ENCODE measurements around the gene CEP135.
A peak's percentile ranks its signal among the peaks of the same experiment; 100 is the strongest.

The CEP135 gene

DNA sequence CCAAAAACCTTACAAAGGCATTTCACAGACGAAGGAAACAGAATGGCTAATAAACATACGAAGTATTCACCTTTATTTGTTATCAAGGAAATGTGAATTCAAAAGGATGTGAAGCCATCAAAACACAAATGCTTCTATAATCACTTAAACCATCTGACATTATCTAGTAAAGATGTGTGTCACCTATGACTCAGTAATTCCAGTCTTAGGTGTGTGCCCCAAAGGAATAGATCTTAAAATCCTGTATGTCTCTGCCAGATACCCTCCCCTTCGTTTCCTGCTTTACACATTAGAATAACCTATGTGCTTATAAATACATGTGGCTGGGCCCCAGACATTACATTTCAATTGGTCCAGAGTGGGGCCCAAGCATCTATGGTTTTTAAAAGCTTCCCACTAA is 41.8 kb upstream of the CEP135 start:
- Histone ChIP-seq H3K27me3 (ENCODE audit: insufficient read depth, poor library complexity, severe bottlenecking) (no peaks in the 10 kb centered on the region), H3K4me3 (ENCODE audit: severe bottlenecking) (no peak overlapping the region), H3K27ac (ENCODE audit: poor library complexity, severe bottlenecking) (peak overlapping the region; percentile 62), H3K36me3 (ENCODE audit: low read depth) (peaks cover 25% of the 10 kb centered on the region), H3K4me1 (ENCODE audit: insufficient read depth, poor library complexity, severe bottlenecking) (peaks cover 14% of the 10 kb centered on the region), H3K9me3 (ENCODE audit: severe bottlenecking) (no peaks in the 10 kb centered on the region)
- DNase-seq (ENCODE audit: low spot score) (no peak), ATAC-seq (ENCODE audit: low read depth) (peak; percentile 97)
- TF ChIP-seq, protein P1, sequence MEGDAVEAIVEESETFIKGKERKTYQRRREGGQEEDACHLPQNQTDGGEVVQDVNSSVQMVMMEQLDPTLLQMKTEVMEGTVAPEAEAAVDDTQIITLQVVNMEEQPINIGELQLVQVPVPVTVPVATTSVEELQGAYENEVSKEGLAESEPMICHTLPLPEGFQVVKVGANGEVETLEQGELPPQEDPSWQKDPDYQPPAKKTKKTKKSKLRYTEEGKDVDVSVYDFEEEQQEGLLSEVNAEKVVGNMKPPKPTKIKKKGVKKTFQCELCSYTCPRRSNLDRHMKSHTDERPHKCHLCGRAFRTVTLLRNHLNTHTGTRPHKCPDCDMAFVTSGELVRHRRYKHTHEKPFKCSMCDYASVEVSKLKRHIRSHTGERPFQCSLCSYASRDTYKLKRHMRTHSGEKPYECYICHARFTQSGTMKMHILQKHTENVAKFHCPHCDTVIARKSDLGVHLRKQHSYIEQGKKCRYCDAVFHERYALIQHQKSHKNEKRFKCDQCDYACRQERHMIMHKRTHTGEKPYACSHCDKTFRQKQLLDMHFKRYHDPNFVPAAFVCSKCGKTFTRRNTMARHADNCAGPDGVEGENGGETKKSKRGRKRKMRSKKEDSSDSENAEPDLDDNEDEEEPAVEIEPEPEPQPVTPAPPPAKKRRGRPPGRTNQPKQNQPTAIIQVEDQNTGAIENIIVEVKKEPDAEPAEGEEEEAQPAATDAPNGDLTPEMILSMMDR (IDR thresholded peaks at IDR 0.05; ENCODE audit: poor library complexity, severe bottlenecking) = no peak

GRCh38 chr4:55907469-55907868 is 41.3 kb upstream of the CEP135 start:
- H3K36me3 ChIP-seq (ENCODE audit: low read depth) = peaks cover 20% of the 10 kb centered on the region
- TF ChIP-seq, protein P1 (IDR thresholded peaks at IDR 0.05; ENCODE audit: poor library complexity, severe bottlenecking) = no peak
- no peak overlapping the region for H3K4me3 ChIP-seq (ENCODE audit: severe bottlenecking)
- peaks cover 14% of the 10 kb centered on the region for H3K4me1 ChIP-seq (ENCODE audit: insufficient read depth, poor library complexity, severe bottlenecking)
- no peak for ATAC-seq (ENCODE audit: low read depth)
- no peaks in the 10 kb centered on the region for H3K27me3 ChIP-seq (ENCODE audit: insufficient read depth, poor library complexity, severe bottlenecking)
- DNase-seq (ENCODE audit: low spot score) = no peak
- peak overlapping the region; percentile 62 for H3K27ac ChIP-seq (ENCODE audit: poor library complexity, severe bottlenecking)
- H3K9me3 ChIP-seq (ENCODE audit: severe bottlenecking) = no peaks in the 10 kb centered on the region

- Histone ChIP-seq H3K9me3 (ENCODE audit: severe bottlenecking) (no peaks in the 10 kb centered on the region), H3K27me3 (ENCODE audit: insufficient read depth, poor library complexity, severe bottlenecking) (no peaks in the 10 kb centered on the region), H3K36me3 (ENCODE audit: low read depth) (0 out of 2 replicates have a peak, but pooled peaks cover 5% of the 10 kb centered on the region), H3K27ac (ENCODE audit: poor library complexity, severe bottlenecking) (no peak overlapping the region), H3K4me3 (ENCODE audit: severe bottlenecking) (no peak overlapping the region), H3K4me1 (ENCODE audit: insufficient read depth, poor library complexity, severe bottlenecking) (peaks cover 14% of the 10 kb centered on the region)
- TF ChIP-seq, protein P1 (IDR thresholded peaks at IDR 0.05; ENCODE audit: poor library complexity, severe bottlenecking) = no peak
- peak; percentile 32; the same call in 1 of the 3 replicates for ATAC-seq (ENCODE audit: low read depth)
- DNase-seq (ENCODE audit: low spot score) = no peak
Measured at GRCh38 chr4:55910140-55910539, 38.6 kb upstream of the CEP135 start.

- TF ChIP-seq, protein P1 (IDR thresholded peaks at IDR 0.05; ENCODE audit: poor library complexity, severe bottlenecking) = no peak
- H3K4me3 ChIP-seq (ENCODE audit: severe bottlenecking) = no peak overlapping the region
- DNase-seq (ENCODE audit: low spot score) (no peak), ATAC-seq (ENCODE audit: low read depth) (peak; percentile 29; the same call in 1 of the 3 replicates)
- peaks cover 5% of the 10 kb centered on the region for H3K4me1 ChIP-seq (ENCODE audit: insufficient read depth, poor library complexity, severe bottlenecking)
- H3K27me3 ChIP-seq (ENCODE audit: insufficient read depth, poor library complexity, severe bottlenecking) = no peaks in the 10 kb centered on the region
- no peak overlapping the region for H3K27ac ChIP-seq (ENCODE audit: poor library complexity, severe bottlenecking)
- no peaks in the 10 kb centered on the region for H3K9me3 ChIP-seq (ENCODE audit: severe bottlenecking)
- H3K36me3 ChIP-seq (ENCODE audit: low read depth) = no peaks in the 10 kb centered on the region
Measured at GRCh38 chr4:55912249-55912648, 36.5 kb upstream of the CEP135 start.

DNA sequence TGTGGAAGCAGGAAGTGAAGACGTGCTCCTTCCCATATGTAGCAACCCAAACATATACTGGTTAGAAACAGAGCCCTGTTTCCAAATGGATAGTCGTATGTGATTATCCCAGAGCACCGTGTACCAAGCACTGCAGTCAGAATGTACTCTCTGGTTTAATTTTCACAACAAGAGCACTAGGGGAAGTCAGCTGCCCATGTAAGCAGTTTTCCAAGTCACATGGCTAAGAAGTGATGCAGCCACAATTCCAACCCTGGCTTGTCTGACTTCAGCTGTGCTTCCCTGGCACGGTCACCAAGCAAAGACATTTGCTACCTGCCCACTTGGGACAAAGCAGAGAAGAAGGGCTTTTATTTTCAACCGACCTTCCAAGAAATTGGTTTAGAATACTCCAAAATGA is 28.2 kb upstream of the CEP135 start:
- Histone ChIP-seq H3K4me1 (ENCODE audit: insufficient read depth, poor library complexity, severe bottlenecking) (no peaks in the 10 kb centered on the region), H3K4me3 (ENCODE audit: severe bottlenecking) (no peak overlapping the region), H3K27me3 (ENCODE audit: insufficient read depth, poor library complexity, severe bottlenecking) (no peaks in the 10 kb centered on the region), H3K27ac (ENCODE audit: poor library complexity, severe bottlenecking) (peak overlapping the region; percentile 18), H3K36me3 (ENCODE audit: low read depth) (no peaks in the 10 kb centered on the region), H3K9me3 (ENCODE audit: severe bottlenecking) (no peaks in the 10 kb centered on the region)
- ATAC-seq (ENCODE audit: low read depth) = no peak
- DNase-seq (ENCODE audit: low spot score) = no peak
- TF ChIP-seq, protein P1 (IDR thresholded peaks at IDR 0.05; ENCODE audit: poor library complexity, severe bottlenecking) = no peak
